NCI-H2081 treated with DMSO at 0.1 percent for 48 hours (cell line): Measurements from ENCODE around the gene SCN10A.

ENCODE experiments used
- DNase-seq: peaks from one replicate; lab custom pipeline; 2025; lab: John Stamatoyannopoulos, UW

Gene SCN10A

DNA sequence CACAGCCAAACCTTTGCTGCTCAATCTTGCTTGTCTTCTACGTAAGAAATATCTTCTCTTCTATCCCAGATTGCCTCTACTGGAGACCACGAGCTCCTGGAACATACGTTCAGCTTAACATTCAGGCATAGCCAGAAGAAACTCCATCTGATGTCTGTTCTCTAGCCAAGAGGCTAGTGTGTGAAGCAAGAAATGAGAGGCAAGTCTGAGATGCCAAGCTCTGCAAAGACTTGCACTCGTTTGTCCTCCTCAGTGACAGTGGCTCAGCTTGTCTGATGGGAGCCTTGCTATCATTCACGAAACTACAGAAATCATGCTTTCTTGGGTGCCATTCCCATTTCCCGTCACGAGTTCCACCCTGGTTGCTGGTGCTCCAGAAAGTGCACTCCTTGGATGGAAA is at the start of gene SCN10A:
Gene SCN10A (minus strand): TSS at position 192 of the 400 bp plus-strand sequence. CDS start 22,207 bp downstream, outside the sequence.
- no peak for DNase-seq

DNA sequence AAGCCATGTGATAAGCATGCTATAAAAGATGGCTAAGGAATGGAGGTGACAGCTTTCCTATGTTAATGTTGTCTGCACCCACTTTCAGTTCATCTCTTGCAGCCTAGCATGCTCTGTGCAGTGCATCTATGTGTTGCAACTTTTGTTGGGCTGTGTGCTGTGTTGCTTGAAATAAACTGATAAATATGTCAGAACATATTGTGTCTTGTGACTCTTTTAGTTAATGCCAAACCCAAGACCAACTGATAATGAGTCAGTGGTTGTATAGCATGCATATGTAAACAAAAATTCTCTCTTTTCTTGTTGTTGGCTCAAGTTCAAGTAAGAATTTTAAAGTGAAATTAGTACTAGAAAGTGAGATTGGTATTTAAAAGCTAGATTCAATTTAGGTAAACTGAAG is 37.0 kb upstream of the SCN10A start:
- DNase-seq = no peak

DNA sequence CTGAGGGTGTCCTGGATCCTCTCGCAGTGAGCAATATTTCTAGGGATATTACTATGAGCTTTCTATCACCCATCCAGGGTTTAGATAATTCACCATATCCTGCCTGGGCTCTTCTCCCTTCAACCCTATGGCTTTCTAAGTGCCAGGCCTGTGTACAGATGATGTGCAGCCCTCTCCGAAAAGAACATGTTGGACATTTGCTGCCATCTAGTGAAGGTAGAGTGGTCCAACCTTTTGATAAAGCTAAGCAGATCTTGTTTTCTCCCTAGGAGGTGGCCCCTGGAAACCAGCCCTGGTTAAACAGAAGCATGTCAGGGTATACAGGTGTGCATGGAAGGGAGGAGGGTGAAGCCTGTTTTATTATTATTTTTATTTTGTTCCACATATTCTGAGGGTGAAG is 27.9 kb upstream of the SCN10A start:
- no peak for DNase-seq

DNA sequence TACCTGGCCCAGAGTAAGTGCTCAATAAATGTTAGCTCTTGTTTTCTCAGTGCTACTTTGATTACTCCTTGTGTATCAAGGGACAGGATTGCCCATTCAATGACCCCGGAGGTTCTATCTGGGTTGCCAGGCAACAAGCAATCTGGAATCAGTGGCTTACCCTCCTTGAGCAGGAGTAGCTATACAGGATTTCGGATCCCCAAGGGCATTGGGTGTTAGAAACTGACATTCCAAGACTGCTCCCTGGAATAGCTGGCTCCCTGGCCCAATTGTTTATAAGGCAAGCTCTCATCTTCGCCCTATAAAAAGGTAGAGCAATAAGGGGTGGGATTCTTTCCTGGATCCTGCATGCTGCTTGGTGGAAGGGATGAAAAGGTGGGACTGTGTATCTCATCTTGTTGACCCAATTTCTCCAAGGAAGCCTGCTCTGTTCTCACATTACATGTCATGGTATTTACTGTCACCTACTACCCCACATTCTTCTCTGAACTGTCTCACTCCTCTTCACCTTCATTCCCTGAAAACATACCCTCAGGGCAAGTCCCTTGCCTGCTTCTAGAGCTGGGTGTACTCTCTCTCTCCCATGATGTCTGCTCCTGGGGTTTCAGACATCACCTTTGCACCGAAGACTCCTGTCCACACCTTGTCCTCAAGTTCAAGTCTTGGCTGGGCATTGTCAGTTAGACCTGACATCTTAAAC is 26.4 kb upstream of the SCN10A start:
- no peak for DNase-seq

DNA sequence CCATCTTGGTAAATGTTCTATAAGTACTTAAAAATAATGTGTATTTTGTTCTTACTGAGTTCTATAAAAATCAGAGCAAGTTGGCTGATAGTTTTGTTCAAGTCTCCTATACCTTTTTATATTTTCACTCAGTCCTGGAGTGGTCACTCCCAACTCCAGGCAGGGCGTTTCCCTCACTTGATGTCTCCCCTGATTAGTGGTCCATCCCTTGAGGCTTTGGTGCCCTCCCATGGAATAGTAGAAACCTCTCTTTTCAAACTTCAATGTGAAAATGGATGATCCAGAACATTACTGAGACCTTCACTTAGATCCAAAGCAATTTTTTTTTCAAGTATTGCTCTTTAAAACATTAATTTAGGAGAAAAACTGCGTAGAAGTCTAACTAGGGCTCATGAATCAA is 25.0 kb upstream of the SCN10A start:
- DNase-seq = no peak

DNA sequence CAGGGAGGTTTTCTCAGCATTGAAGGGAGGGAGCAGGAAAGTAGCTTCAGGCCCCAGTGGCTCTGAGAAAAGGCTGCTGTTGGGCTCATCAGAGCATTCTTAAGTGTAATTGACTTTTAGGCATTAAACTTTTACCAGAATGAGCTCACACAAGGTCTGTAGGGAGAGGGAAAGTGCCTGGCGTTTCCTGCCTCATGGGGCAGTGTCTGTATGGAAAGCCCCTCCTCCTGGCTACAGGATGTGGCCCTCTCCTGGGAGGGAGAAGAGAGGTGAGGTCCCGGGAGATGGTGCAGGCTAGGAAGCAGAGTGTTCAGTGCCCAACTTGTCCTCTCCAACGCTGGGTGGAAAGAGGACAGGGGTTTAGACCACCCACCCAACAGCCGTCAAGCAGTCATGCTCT is 21.3 kb upstream of the SCN10A start:
- no peak for DNase-seq

DNA sequence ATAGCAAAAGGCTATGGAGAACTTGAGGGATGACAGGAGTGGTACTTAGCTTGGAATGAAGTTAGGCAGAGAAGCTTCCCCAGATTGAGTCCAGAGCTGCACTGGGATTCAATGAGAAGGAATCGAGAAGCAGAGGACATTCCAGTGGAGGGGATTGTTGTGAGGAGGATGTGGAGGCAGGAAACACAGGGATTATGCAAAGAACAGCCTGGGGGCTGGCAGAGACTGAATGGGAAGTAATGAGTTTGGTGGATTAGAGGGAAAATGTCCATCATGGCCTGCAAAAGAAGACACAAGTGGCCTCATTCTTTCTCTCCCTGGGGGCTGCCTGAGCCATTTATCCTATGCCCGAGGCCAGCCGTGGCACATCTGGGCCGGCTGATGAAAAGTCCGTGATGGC is 20.5 kb upstream of the SCN10A start:
- no peak for DNase-seq

DNA sequence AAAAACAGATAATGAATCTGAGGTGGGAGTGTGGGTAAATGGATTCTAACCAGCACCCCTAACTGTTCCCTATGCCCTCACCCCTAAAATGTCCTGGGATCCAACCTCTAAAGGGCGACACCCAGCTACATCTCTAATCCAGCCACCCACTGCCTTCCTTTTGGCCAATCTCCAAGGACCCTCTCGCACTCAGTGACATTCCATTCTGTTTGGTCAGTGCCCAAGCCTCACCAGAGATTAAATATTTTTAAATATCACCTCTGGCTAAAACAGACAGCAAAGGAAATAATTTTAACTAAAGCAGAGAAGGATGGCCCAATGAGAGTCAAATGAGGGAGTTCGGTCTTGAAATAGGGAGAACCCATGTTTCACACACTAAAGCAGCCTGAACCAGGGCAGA is 19.9 kb upstream of the SCN10A start:
- DNase-seq = no peak

DNA sequence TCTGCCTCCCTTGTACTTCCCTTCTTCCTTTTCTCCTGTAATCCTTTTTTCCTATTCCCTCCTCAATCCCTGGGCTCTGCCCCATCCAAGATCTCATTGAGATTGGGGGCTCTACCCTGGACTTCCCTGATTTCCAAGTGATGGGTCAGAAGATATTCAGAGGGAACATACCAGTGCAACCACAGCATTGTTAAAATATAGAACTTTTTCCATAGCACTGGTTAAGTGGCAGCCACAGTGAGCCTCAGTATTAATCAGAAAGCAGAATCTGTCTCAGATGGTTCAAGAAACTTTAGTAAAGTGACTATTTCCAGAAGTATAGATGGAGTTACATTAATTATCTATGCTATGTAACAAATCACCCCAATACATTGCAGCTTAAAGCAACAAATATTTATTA is 18.7 kb upstream of the SCN10A start:
- no peak for DNase-seq

DNA sequence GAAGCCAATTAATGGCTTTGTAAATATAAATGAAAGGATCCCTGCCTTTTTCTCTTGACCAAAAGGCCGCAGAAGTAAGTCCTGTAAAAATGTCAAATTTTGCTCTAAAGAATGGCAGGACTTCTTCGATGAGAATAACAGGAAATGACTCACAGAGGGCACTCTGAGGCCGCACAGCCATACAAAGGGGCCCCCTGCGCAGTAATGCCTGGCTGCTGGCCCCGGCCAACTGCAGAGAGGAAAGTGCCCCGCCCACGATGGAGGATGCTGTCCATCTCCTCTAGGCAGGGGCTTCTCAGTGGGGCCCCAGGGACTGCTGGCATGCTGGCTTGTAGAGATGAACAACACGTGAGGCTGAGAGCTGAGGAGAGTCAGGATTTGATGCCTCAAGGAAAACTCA is 18.1 kb upstream of the SCN10A start:
- no peak for DNase-seq

DNA sequence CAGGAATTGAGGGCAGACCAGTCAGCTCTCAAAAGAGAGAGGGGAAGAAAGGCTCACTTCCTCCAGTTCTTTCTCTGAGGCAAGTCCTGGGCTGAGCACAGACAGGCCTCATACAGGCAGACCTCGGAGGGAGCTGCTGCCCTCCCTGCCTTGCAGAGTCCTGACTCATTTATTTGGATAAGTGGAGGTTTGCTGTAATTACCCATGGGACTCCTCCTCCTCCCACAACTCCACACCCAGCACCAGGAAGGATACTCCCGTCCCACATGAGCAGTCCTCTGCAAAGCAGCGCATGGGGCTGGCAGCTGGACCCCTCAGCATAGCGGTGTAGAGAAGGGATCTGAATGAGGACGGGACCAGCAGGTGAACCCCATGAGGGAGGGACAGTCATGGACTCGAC is 13.4 kb upstream of the SCN10A start:
- DNase-seq = no peak

DNA sequence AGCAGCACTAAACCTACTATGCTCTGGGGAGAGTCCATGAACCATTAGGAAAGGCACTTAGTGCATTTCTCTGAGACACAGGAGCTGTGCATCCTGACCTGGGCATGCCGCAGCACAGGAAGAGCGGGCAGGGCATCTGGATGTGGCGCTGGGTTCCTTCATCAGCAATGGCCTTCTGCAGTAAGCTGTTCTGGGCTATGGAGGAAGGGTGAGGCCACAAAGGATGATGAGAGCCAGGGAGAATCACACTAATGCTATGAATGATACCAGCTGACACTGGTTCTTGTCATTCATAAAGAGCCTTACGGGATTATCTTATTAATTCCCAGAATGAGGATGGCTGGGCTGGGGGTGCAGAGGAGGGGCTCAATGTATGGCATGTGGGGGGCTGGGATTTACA is 12.7 kb upstream of the SCN10A start:
- DNase-seq = no peak

DNA sequence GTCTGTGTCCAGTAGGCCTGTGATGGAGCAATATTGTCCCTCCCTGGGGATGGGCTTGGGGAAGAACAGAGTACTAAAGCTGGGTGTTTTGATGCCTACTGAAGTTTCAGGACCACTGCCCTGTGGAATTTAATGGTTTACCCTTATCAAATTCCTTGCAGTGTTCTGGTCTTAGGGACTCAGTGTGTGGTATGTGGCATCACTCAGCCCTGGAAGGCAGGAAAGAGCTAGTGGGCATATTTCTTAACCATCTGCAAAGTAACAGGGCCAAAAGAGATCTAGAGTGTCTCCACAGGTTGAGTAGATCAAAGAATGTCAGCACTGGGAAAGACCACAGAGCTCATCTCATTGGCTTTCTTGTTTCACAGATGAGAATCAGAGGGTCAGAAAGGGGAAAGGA is 11.8 kb upstream of the SCN10A start:
- DNase-seq = no peak

DNA sequence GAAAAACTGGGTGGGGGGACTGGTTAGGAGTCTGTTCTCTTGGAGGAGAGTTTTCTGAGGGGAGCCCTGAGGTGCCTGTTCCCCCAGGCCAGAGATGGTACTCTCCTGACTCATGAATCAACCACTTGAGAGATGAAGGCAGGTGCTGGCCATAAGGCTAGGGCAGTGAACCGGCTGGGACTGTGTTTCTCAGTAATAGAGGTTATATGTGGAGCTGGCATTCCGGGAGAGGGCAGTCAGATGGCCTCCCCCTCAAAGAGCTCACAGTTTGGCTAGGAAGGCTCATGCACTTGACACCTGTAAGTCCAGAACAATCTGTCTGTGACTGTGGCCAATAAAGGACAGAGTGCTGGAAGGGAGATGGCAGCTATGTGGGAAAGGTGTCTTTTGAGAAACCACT is 10.0 kb upstream of the SCN10A start:
- no peak for DNase-seq

DNA sequence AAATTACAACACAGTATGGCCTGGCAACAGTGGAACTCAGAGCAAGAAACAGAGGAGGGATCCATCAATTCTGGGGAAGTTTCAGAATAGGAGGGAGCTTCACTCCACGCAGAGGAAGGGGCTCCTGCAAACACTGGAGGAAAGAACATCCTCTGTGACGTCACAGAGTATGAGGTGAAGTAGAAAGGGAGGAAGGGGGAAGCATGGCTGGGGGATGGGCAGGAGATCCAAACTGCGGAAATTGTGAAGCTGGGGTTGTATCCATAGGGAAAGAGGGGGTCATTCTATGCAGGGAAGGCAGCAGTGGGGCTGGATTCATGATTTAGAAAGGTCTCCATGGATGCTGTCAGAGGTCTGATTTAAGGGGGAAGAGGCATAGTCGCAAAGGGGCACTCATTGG is 8.3 kb upstream of the SCN10A start:
- no peak for DNase-seq

DNA sequence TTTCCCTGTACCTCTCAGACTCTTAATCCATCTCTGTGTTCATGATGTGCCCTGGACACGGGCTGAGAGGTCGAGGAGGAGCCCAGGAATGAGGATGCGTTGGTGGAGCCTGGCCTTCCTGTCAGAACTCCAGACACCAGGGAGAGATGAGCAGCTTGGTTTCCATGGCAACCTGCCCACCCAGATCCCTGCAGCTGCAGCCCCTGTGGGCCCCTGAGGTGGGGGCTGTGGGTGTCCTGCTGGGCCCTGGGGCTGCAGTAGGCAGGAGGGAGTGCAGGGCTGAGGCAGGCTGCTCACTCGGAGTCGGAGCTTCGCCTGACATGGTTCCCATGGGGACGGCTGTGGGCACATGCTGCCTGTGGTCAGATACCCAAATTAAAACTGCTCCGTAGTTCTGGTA is 7.7 kb upstream of the SCN10A start:
- DNase-seq = no peak

DNA sequence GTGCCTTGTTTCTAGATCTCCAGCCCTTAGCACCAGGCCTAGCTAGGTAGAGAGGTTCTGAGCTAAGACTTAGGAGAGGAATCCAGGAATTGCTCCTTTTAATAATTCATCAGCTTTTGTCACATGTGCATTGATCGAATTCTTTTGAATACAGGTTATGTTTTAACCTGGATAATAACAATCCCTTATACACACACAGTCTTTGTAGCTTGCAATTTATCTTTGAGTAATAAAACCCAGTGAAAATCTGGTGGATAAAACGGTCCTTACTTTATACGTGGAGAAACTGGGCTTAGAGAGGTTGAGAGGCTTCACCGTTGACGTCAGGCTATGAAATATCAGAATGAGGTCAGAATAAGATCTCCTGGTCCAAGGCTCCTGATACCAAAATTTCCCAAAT is 7.2 kb upstream of the SCN10A start:
- no peak for DNase-seq

DNA sequence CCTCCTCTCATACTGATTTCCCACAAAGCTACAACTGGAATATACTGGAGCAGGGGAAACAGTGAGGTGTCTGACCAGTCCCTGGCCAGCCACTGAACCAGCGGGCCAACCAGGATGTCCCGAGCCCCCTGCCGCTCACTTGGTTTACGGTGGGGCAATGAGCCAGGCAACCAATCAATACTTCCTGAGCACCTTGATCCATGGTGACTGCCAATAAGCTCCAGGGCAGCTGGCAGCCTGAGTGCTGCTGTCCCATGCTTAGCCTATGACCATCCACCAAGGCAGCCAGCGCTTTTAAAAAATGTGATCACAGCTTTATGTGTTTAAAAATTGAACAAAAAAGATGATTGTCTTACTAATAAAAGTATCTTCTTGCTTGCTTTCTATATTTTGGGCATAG is 4.2 kb downstream of the SCN10A start:
- no peak for DNase-seq

DNA sequence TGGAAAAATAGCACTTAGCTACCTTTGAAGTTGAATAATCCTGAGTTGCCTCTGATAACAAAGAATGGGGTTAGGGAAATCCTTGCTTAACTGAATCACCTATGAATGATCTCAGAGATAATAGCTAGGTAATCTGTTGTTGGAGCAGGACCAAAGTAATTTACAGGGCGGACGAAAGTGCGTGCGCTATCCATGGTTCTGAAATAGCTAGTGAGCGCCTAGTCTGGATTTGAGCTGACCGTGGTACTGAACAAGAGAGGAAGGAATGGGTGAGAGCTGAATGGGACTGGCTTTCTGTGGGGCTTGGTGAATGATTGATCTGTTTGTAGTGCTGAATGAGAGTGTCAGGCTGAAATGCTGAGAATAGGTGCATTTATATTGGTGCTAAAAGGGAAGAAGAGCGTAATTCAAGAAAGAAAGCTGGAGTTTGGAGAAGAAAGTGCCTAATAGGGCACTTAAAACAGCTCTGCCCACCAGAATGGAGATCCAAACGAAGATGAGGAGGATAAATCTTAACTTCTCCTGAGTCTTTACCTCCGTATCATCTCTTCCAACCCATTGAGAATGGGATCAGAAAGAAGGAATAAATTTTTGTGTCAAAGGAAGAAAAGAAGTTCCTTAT is 10.1 kb downstream of the SCN10A start:
- DNase-seq = no peak

DNA sequence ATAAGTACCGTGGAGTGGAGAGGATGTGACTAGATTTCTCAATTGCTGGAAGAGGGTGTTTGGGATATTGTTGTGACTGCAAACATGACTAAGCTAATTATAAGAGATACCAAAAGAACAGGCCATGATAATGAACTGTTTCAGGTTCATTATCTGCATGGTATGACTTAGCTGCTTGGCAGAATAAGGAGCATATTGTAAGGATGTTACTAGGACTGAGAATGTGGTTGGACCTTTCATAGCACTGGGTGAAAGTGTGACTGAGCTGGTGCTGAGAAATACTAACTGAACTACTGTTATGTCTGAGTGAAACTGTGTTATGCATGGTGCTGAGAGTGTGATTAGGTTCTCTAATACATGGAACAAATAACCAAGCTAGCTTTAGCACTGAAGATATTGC is 11.0 kb downstream of the SCN10A start:
- DNase-seq = no peak

DNA sequence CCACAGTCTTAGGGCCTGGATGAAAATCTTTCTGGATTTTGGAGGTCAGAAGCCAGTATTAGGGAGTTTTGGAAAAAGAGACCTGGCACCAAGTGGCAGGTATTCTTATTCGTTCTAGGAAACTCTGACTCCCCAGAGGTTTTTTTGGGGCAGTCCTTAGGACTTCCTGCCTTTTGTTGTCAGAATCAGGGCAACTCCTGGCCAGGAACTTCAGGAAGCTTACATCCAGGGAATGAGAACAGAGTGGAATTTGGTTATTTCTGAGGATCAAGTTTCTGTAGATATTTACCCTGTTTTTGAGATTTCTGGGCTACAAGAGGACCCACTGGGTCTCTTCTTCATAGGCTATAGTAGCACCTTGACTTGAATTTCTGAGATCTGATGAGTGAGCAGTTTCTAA is 15.5 kb downstream of the SCN10A start:
- no peak for DNase-seq

DNA sequence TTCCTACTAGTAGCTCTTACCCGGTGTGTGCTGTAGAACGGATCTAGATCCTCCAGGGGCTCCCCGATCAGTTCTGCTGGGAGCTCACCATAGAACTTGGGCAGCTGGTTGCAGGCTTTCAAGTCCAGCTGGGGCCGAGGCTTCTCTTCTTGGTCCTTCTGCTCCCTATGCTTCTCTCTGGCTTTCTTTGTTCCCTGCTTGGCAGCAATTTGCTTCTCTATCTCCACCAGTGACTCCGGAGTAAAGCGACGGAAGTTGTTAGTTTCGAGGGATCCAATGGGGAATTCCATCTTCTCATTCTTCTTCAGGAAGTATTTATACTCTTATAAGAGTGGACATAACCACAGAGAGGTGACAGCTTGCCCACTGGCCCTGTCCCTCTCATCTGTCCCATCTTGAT is 22.3 kb downstream of the SCN10A start:
- DNase-seq = no peak

DNA sequence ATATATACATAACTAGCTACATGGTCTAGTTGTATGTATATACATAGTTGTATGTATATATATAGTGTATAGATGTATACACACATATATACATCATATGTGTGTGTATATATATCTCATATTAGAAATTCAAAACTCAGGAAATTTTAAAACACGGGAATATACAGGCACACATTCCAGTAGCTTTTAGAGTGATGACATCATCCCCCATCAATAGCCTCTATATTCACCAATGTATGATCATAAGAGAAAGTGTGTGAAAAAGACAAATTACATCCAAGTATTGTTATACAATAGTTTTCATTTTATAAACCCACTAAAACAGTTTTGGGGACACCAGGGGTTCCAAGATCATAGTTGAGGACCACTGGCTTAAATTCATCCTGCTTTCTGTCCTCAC is 23.0 kb downstream of the SCN10A start:
- no peak for DNase-seq

DNA sequence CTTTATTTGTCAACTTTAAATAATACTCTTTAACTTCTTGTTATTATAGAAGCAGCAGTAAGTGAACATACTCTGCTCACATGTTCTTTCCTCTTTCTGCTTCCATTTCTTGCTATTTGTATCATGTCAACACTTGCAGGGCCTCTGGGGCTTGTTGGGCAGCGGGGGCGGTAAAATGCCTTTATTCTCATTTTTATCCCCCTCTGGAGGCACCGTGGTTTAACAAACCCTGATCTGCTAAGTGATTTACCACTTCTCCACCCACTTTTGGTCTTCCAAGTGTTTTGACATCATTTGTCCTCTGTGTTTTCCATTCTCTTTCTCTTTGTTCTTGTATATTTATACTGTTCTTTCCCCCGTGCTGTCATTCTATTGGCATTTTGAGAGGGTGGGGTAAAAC is 33.9 kb downstream of the SCN10A start:
- DNase-seq = no peak
